Sigmoid colon (tissue), 7 donors: ENCODE results near the gene CHN2. TPM values are rescaled to one million over a fixed set of nuclear protein-coding genes. Genes with fewer than 3 reads are reported as not detected.

ENCODE experiments used
- DNase-seq: peaks from one replicate; pipeline ENCODE4 v3.0.0-alpha.2; 2019
- H3K27ac ChIP-seq, 4 donors: fragments of 200-600 bp; sonication (generic); one replicate each; pipeline ENCODE4 v1.5.1; 2016 to 2019; ENCODE audit warnings: mild to moderate bottlenecking in 1 of 4
- H3K27me3 ChIP-seq, 3 donors: fragments of 200-600 bp; sonication (generic); one replicate each; pipeline ENCODE4 v1.5.1; 2019; ENCODE audit warnings: mild to moderate bottlenecking in 1 of 3
- H3K36me3 ChIP-seq, 4 donors: fragments of 200-600 bp; sonication (generic); one replicate each; pipeline ENCODE4 v1.5.1; 2016 to 2019
- H3K4me1 ChIP-seq, 4 donors: fragments of 200-600 bp; sonication (generic); one replicate each; pipeline ENCODE4 v1.5.1; 2017 to 2019
- H3K4me3 ChIP-seq, 4 donors: fragments of 200-600 bp; sonication (generic); one replicate each; pipeline ENCODE4 v1.5.1; 2017 to 2019; ENCODE audit warnings: mild to moderate bottlenecking in 2 of 4, moderate library complexity in 1 of 4
- H3K9me3 ChIP-seq, 4 donors: fragments of 200-600 bp in 3 of 4; sonication (generic) in 3 of 4; one replicate each; pipeline versions ENCODE4 v1.5.1 to v1.6.1; 2013 to 2019
- CTCF ChIP-seq, 4 experiments: fragments of 450-650 bp in 3 of 4; fragments of 200-600 bp in 1 of 4; IDR thresholded peaks; one replicate each; pipeline ENCODE4 v1.5.1; 2016 to 2019; ENCODE audit warnings: antibody characterized with exemption in 4 of 4, mild to moderate bottlenecking in 3 of 4, moderate library complexity in 2 of 4
- EP300 ChIP-seq, 4 donors: sonication (generic); formaldehyde crosslinking; IDR thresholded peaks; one replicate each; pipeline ENCODE4 v1.6.1; 2017; ENCODE audit warnings: antibody characterized with exemption in 4 of 4
- POLR2A ChIP-seq, 2 donors: fragments of 450-650 bp; IDR thresholded peaks; one replicate each; pipeline ENCODE4 v1.6.1; 2016; ENCODE audit warnings: antibody characterized with exemption in 2 of 2, mild to moderate bottlenecking in 2 of 2, moderate library complexity in 2 of 2
- POLR2AphosphoS5 ChIP-seq, 4 donors: sonication (generic); formaldehyde crosslinking; IDR thresholded peaks; one replicate each; pipeline ENCODE4 v1.6.1; 2017; ENCODE audit warnings: antibody characterized with exemption in 4 of 4
- WGBS, 2 donors: extraction: QIAGEN DNeasy Blood & Tissue Kit; methylation state at CpG; one replicate each; pipeline ENCODE4 v1.1.7; 2013; 5-methylcytosine and 5-hydroxymethylcytosine counted together
- intact Hi-C: fragments of 100-400 bp; cut with DNase I; formaldehyde crosslinking; loops from one replicate; pipeline ENCODE4 v1.15.1; 2023
- polyA plus RNA-seq, 3 donors: library from polyadenylated mRNA; stranded (reverse); fragments of 200-250 nt; gene quantifications; one replicate each; pipeline ENCODE4 v1.2.3, GENCODE V29; 2013
- total RNA-seq, 4 donors: library from RNA; depleted of rRNA; stranded (reverse); fragments of >200 nt; gene quantifications; one replicate each; pipeline ENCODE4 v1.1.0, GENCODE V29; 2016
- donor health status: healthy with polysubstance abuse.
- donor health status: Bipolar disorder and iron deficiency.
- donor health status: healthy.

Gene CHN2
- total and polyA plus RNA-seq, 7 donors: 4.2 to 37.7 (median 15.8) TPM

DNA sequence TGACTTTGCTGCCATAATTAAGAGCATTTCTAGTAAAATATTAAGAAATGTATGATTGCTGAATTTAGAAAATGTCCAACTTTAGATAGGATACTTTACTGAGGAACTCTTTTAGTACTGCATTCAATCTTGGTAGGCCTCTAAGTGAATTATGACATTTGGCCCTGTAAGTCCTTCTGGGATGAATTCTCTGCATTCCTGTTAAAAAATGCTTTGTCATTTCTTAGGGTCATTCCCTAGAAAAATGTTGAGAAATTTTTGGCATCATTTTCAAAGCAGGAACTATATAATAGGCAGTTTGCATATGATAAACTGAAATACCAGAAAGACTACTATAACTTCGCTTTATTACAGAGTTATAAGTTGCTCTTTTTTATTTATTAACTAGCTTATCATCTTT is 299.8 kb downstream of the CHN2 start:
- Histone ChIP-seq H3K27me3 (no peaks in the 10 kb centered on the region), H3K4me3 (no peak overlapping the region), H3K9me3 (no peaks in the 10 kb centered on the region), H3K36me3 (no peaks in the 10 kb centered on the region), H3K4me1 (peaks cover 0 to 20% (median 7%) of the 10 kb centered on the region in 4 donors), H3K27ac (peak overlapping the region in 1 of 4 donors; percentile 13)
- intact Hi-C loops: no loop called here
- 26 to 72% methylated on average over 1 of the region's 1 CpG for WGBS, 2 donors
- TF ChIP-seq POLR2AphosphoS5 (IDR thresholded peaks at IDR 0.05): no peak
- no peak for DNase-seq

DNA sequence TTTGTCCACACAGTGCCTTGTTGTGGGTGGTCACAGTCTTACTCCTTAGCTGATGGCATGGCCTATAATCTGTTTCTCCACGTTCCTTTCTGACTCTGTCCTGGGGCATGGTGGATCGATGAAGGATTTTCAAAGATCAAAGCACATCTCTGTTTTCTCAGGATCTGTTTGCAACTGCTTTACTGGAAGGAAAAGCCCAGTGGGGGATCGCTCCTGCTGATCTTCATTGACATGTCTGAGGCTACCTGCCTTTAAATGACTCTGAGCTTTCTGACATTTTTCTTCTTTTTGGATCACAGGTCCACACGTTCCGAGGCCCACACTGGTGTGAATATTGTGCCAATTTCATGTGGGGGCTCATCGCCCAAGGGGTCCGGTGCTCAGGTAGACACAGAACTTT is 301.1 kb downstream of the CHN2 start:
- no peak overlapping the region for H3K27ac ChIP-seq
- H3K9me3 ChIP-seq: no peaks in the 10 kb centered on the region
- H3K36me3 ChIP-seq: peaks cover 0 to 5% (median 0%) of the 10 kb centered on the region in 4 donors
- no peaks in the 10 kb centered on the region for H3K27me3 ChIP-seq
- TF ChIP-seq POLR2AphosphoS5 (IDR thresholded peaks at IDR 0.05) (no peak), EP300 (IDR thresholded peaks at IDR 0.05) (no peak), POLR2A (IDR thresholded peaks at IDR 0.05) (no peak), CTCF (IDR thresholded peaks at IDR 0.05) (no peak)
- intact Hi-C loops: no loop called here
- no peak for DNase-seq
- no peak overlapping the region for H3K4me3 ChIP-seq
- peaks cover 0 to 14% (median 7%) of the 10 kb centered on the region in 4 donors for H3K4me1 ChIP-seq
- WGBS, 2 donors: 92% methylated on average over 7 of the region's 7 CpGs

DNA sequence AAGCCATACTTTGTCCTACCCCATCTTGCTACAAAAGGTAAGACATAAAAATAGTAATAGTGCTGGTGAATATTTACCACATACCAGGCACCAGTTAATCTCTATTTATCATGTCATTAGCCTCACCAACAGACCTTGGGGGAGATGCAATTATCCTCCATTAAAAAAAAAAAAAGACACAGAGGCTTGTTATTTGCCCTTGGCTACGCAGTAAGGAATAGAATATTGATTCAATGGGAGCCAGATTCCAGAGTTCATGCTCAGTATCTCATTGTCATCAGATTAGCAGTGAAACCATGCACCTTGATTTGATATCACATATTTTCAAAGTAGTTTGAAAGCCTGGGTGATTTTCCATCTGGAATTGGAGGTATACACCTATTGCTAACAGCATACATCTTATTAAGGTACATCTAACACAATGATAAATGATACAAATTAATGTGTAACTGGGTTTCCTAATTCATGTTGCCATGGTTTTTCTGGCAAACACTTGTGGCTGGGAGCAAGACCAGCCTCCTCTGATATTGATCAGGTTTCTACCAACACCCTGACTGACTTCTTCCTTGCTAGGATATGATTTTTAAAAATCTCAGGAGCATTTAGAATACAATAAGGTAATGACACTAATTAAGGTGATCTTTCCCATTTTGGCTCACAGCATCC is 301.9 kb downstream of the CHN2 start:
- intact Hi-C loops: no loop called here
- TF ChIP-seq CTCF (IDR thresholded peaks at IDR 0.05) (no peak), POLR2AphosphoS5 (IDR thresholded peaks at IDR 0.05) (no peak), EP300 (IDR thresholded peaks at IDR 0.05) (no peak), POLR2A (IDR thresholded peaks at IDR 0.05) (no peak)
- Histone ChIP-seq H3K27me3 (no peaks in the 10 kb centered on the region), H3K4me3 (no peak overlapping the region), H3K4me1 (peaks cover 0 to 14% (median 7%) of the 10 kb centered on the region in 4 donors), H3K9me3 (no peaks in the 10 kb centered on the region), H3K36me3 (peaks cover 0 to 5% (median 2%) of the 10 kb centered on the region in 4 donors), H3K27ac (no peak overlapping the region)
- DNase-seq: no peak
- 60 to 84% methylated on average over 1 of the region's 1 CpG for WGBS, 2 donors

DNA sequence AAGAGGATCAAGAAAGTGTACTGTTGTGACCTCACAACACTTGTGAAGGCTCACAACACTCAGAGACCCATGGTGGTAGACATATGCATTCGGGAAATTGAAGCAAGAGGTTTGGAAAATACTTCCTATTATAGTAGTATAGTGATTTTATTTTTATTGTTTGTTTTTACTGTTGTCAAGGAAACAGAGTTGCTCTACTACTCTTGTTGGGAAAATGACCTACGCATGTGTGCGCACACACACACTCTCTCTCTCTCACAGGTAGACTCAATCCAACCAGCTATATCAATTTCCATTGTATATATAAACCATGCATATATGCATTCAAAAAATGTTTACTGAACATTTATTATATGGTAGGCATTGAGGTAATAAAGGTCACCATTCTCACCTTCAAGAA is 305.4 kb downstream of the CHN2 start:
- Histone ChIP-seq H3K27me3 (no peaks in the 10 kb centered on the region), H3K4me1 (peaks cover 0 to 3% (median 0%) of the 10 kb centered on the region in 4 donors), H3K27ac (no peak overlapping the region), H3K9me3 (no peaks in the 10 kb centered on the region), H3K4me3 (no peak overlapping the region), H3K36me3 (peaks cover 0 to 20% (median 4%) of the 10 kb centered on the region in 4 donors)
- WGBS, 2 donors: 23 to 89% methylated on average over 3 of the region's 3 CpGs
- no peak for TF ChIP-seq POLR2A (IDR thresholded peaks at IDR 0.05)
- no peak for TF ChIP-seq CTCF (IDR thresholded peaks at IDR 0.05)
- no peak for TF ChIP-seq EP300 (IDR thresholded peaks at IDR 0.05)
- TF ChIP-seq POLR2AphosphoS5 (IDR thresholded peaks at IDR 0.05): no peak
- intact Hi-C loops: no loop called here
- DNase-seq: no peak

- H3K4me3 ChIP-seq: no peak overlapping the region
- intact Hi-C loops: no loop called here
- H3K36me3 ChIP-seq: peaks cover 0 to 27% (median 7%) of the 10 kb centered on the region in 4 donors
- no peaks in the 10 kb centered on the region for H3K27me3 ChIP-seq
- no peak overlapping the region for H3K27ac ChIP-seq
- TF ChIP-seq CTCF (IDR thresholded peaks at IDR 0.05) (no peak), POLR2A (IDR thresholded peaks at IDR 0.05) (no peak), EP300 (IDR thresholded peaks at IDR 0.05) (no peak), POLR2AphosphoS5 (IDR thresholded peaks at IDR 0.05) (no peak)
- no peak for DNase-seq
- no peaks in the 10 kb centered on the region for H3K9me3 ChIP-seq
- WGBS, 2 donors: 94 to 98% methylated on average over 3 of the region's 3 CpGs
- no peaks in the 10 kb centered on the region for H3K4me1 ChIP-seq
Measured at GRCh38 chr7:29500719-29501118, 306.1 kb downstream of the CHN2 start.
